ENCODE results near the gene MCRS1. TPM values are rescaled to one million over a fixed set of nuclear protein-coding genes. Genes with fewer than 3 reads are reported as not detected.

Gene MCRS1
- total and polyA plus RNA-seq, 10 of the 15 experiments (the other 5 are each of a cell fraction or from before 2014, with no cell fraction given), result 34.3 to 82.8 (median 57.6) TPM

DNA sequence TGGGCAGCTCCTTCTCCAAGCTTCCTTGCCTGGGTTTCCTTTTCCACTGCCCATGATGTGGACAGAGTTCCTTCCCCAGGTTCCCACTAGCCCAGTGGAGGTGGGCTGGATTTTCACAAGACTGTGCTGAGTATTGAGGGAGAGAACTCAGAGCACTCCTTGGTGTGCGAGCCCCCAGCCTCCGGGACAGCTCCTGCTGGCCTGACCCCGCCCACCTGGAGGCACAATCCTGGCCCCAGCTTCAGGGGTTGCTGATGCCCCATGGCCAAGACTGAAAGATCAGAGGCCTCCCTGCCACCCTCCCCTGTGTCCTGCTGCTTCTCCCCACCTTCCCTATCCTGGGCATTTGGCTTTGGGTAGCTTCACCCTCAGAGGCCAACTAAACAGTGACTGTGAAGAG is 21.5 kb downstream of the MCRS1 start:
- Histone ChIP-seq H3K9ac (ENCODE audit: control insufficient read depth, insufficient read depth, low read length) (no peak overlapping the region), H2AFZ (ENCODE audit: control insufficient read depth, low read depth, low read length) (no peak overlapping the region), H4K20me1 (ENCODE audit: control insufficient read depth, insufficient read depth) (no peaks in the 10 kb centered on the region), H3K27ac (ENCODE audit: control insufficient read depth, insufficient read depth) (no peak overlapping the region), H3K9me3 (replicated peaks; ENCODE audit: control insufficient read depth, insufficient read depth, low read length) (no peaks in the 10 kb centered on the region), H3K27me3 (replicated peaks in 1 of 2; ENCODE audit: control insufficient read depth in 2 of 2, insufficient read depth in 2 of 2, low read length in 1 of 2) (peaks cover 0 to 9% of the 10 kb centered on the region in 2 experiments; a peak in 3 of 4 replicates), H3K4me2 (ENCODE audit: control insufficient read depth, insufficient read depth) (no peak overlapping the region), H3K4me1 (ENCODE audit: control insufficient read depth, insufficient read depth, low read length) (no peaks in the 10 kb centered on the region; the same call in 1 of the 2 replicates), H3K79me2 (ENCODE audit: control insufficient read depth, insufficient read depth, low read length) (no peaks in the 10 kb centered on the region), H3K36me3 (ENCODE audit: control insufficient read depth in 2 of 2, insufficient read depth in 2 of 2, low read length in 1 of 2) (no peaks in the 10 kb centered on the region), H3K4me3 (no peak overlapping the region)
- in situ Hi-C loops (cut with MboI) (no loop called here), intact Hi-C loops (cut with micrococcal nuclease; ENCODE audit: unreplicated experiment) (no loop called here)
- ChIA-PET CTCF (interaction anchor here (1.5 kb wide), 1 partner anchor 35 kb away, joined by 3 read pairs; no protein-coding TSS in a partner anchor), POLR2A (no interaction called here), SMC1A (ENCODE audit: uncharacterized antibody, unreplicated experiment) (interaction anchor here (0.6 kb wide), 1 partner anchor 30 kb away, joined by 3 read pairs; no protein-coding TSS in a partner anchor), RAD21 (ENCODE audit: unreplicated experiment) (no interaction called here)
- ATAC-seq (no peak), FAIRE-seq (no peak), DNase-seq (ENCODE audit: low read depth, low spot score) (no peak)
- 59% methylated on average over 3 of the region's 3 CpGs for WGBS (ENCODE audit: insufficient coverage, insufficient replicate concordance, low lambda C conversion rate, missing lambda C conversion rate)
- BruUV-seq (replicated peaks), result no TSS peak
- TF ChIP-seq BMI1 (IDR thresholded peaks at IDR 0.05; ENCODE audit: borderline replicate concordance), result no peak
- no peak for TF ChIP-seq TARDBP (IDR thresholded peaks at IDR 0.05; ENCODE audit: borderline replicate concordance)
- no peak for TF ChIP-seq ZNF274 (IDR thresholded peaks at IDR 0.05; ENCODE audit: insufficient read depth, insufficient read length)
- no peak for TF ChIP-seq CBX3 (IDR thresholded peaks at IDR 0.05; ENCODE audit: borderline replicate concordance, low read depth)
- TF ChIP-seq, protein P1, sequence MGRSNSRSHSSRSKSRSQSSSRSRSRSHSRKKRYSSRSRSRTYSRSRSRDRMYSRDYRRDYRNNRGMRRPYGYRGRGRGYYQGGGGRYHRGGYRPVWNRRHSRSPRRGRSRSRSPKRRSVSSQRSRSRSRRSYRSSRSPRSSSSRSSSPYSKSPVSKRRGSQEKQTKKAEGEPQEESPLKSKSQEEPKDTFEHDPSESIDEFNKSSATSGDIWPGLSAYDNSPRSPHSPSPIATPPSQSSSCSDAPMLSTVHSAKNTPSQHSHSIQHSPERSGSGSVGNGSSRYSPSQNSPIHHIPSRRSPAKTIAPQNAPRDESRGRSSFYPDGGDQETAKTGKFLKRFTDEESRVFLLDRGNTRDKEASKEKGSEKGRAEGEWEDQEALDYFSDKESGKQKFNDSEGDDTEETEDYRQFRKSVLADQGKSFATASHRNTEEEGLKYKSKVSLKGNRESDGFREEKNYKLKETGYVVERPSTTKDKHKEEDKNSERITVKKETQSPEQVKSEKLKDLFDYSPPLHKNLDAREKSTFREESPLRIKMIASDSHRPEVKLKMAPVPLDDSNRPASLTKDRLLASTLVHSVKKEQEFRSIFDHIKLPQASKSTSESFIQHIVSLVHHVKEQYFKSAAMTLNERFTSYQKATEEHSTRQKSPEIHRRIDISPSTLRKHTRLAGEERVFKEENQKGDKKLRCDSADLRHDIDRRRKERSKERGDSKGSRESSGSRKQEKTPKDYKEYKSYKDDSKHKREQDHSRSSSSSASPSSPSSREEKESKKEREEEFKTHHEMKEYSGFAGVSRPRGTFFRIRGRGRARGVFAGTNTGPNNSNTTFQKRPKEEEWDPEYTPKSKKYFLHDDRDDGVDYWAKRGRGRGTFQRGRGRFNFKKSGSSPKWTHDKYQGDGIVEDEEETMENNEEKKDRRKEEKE (IDR thresholded peaks at IDR 0.05), result no peak
- TF ChIP-seq SREBF1 (IDR thresholded peaks at IDR 0.05; ENCODE audit: low read length), result no peak
- no peak for TF ChIP-seq HDGF (IDR thresholded peaks at IDR 0.05)
- no peak for TF ChIP-seq USF2 (IDR thresholded peaks at IDR 0.05; ENCODE audit: borderline replicate concordance, low read depth, low read length)
- no peak for TF ChIP-seq BRCA1 (IDR thresholded peaks at IDR 0.05; ENCODE audit: low read depth, low read length)
- no peak for TF ChIP-seq HDAC2 (IDR thresholded peaks at IDR 0.05)
- TF ChIP-seq ZNF622 (IDR thresholded peaks at IDR 0.05), result no peak
- no peak for TF ChIP-seq SRF (IDR thresholded peaks at IDR 0.05; ENCODE audit: low read depth in 2 of 2, low read length in 2 of 2)
- no peak for TF ChIP-seq ASH2L (IDR thresholded peaks at IDR 0.05; ENCODE audit: borderline replicate concordance, low read depth)
- TF ChIP-seq RAD21 (IDR thresholded peaks at IDR 0.05; ENCODE audit: insufficient read depth, low read depth, low read length), result no peak
- no peak for TF ChIP-seq ZNF217 (IDR thresholded peaks at IDR 0.05)

Data from GM12878 (cell line).